Medulla oblongata (tissue), 1 donor: Measurements from ENCODE around the gene ODAD2.
"Not testable (repeated sequence)": the region's sequence is repeated elsewhere in the genome, so short reads cannot be mapped to it uniquely, and the experiment has no call there.

ENCODE experiments used
- DNase-seq: peaks from one replicate; pipeline ENCODE4 v3.0.0-alpha.2; 2015; ENCODE audit errors: extremely low spot score

The ODAD2 gene

GRCh38 chr10:27970795-27971194 lies 28.1 kb downstream of the ODAD2 start:
- not testable (repeated sequence) for DNase-seq

GRCh38 chr10:27969931-27970330 lies 28.9 kb downstream of the ODAD2 start:
- DNase-seq, result not testable (repeated sequence)

- no peak for DNase-seq
Observed at GRCh38 chr10:27959093-27959715, 39.7 kb downstream of the ODAD2 start.

- not testable (repeated sequence) for DNase-seq
Observed at GRCh38 chr10:27958383-27958782, 40.5 kb downstream of the ODAD2 start.

- DNase-seq, result no peak
Observed at GRCh38 chr10:27950242-27950564, 48.7 kb downstream of the ODAD2 start.

DNA sequence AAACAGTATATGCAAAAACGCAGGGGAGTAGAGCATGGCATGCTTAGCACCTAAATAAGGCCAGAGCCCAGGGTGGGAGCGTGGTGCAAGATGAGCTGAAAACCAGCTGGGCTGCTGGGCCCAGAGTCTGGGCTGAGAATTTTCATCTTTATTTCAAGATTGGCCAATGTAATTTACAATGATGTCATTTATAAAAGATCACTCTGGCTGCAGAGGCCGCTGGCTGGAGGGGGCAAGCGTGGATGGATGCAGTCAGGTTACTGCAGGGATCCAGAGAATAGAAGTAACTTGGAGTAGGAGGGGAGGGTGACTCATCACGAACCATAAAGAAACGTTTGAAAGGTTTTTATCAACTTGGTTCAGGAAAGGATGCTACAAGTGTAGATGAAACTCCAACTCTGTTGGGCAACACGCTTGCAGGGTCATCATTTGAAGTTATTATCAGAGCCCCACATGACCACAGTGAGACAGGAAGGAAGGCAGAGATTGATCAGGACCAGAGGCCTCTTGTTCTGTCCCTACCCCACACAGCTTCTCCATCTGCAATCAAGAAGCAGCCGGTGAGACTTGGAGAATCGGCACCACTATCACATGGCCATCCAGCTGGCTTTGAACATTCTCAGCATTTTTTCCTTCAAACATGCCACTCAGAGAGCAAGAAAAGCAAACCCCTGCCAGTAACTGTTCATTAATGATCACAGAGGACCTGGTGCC lies 49.2 kb downstream of the ODAD2 start:
- no peak for DNase-seq

- no peak for DNase-seq
Observed at GRCh38 chr10:27948186-27948585, 50.7 kb downstream of the ODAD2 start.

DNA sequence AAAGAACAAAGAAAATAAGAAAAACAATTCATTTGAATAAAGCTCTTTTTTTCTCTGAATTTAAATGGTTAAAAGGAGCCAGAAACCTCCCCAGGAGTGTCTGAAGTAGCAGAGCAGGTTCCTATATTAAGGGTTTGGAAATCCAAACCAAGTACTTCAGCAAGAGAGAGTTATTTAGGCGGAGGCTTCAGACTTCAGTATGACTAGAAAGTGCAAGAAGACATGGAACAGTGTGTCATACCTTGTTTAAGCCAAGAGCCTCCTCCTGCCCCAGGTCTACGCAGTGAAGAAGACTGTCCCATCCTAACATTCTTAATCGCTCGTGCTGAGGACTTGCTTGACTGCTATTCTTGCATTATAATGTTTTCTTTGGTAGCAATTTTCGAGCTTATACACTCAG lies 51.3 kb downstream of the ODAD2 start:
- no peak for DNase-seq

DNA sequence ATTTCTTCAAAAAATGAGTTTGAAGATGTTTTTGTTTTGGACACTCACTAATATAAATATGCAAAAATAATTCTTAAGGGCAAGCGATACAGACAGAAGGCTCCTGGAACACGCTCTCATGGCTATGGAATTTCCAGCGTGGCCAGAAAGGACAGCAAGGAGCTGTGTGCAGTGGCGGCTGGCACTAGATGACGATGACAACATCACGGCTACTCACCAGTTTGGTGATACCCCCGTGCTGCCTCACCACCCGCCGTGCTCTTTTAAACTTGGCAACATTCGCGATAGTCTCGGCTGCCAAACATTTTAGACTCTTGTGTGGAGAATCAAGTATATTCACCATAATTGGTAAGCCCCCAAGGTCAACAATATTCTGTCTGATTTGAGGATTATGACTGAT lies 54.9 kb downstream of the ODAD2 start:
- no peak for DNase-seq

DNA sequence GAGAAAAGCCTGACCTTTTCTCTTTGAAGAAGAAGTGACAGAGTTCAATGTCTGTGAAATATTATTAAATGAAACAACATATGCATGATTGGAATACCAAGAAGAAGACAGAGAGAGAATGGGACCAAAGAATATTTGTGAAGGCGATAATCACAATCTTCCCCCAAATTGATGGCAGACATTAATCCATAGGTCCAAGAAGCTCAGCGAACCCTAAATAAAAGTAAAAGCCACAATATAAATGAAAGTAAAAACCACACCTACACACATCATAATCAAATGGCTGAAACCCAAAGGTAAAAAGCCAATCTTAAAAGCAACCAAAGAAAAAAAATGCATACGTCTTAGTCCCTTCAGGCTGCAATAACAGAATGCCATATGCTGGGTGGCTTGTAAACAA lies 84.0 kb downstream of the ODAD2 start:
- DNase-seq, result no peak

GRCh38 chr10:27912231-27912630 lies 86.6 kb downstream of the ODAD2 start:
- DNase-seq, result no peak

DNA sequence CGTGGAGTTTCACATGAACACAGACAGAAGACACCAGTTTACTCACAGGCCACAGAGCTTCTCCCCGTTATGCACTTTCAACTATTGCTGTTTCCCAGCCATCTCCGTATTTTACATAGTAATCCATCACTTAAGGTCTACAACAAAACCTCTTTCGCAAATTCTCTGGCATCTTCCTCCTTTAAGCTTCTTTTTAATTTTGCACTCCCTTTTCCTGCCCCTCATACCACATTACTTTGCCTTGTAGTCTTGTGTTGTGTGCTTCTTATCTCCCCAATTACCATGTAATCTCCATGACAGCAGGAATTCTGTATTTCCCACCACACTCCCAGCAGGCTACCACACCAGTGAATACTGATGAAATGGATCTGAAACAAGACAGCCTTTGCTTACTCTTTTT lies 87.3 kb downstream of the ODAD2 start:
- no peak for DNase-seq

- DNase-seq, result no peak
Observed at GRCh38 chr10:27911011-27911410, 87.9 kb downstream of the ODAD2 start.

- no peak for DNase-seq
Observed at GRCh38 chr10:27908231-27908630, 90.6 kb downstream of the ODAD2 start.

DNA sequence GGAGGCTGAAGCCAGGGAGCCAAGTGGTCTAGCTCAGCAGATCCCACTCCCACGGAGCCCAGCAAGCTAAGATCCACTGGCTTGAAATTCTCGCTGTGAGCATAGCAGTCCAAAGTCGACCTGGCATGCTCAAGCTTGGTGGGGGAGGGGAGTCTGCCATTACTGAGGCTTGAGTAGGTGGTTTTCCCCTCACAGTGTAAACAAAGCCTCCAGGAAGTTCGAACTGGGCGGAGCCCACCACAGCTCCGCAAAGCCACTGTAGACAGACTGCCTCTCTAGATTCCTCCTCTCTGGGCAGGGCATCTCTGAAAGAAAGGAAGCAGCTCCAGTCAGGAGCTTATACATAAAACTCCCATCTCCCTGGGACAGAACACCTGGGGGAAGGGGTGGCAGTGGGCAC lies 99.4 kb downstream of the ODAD2 start:
- not testable (repeated sequence) for DNase-seq

DNA sequence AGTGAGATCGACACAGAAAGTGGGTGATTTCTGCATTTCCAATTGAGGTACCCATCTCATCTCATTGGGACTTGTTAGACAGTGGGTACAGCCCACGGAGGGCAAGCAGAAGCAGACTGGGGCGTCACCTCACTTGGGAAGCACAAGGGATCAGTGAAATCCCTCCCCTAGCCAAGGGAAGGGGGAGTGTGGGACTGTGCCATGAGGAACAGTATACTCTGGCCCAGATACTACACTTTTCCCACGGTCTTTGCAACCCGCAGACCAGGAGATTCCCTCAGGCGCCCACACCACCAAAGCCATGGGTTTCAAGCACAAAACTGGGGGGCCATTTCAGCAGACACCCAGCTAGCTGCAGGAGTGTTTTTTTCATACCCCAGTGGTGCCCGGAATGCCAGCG lies 99.8 kb downstream of the ODAD2 start:
- no peak for DNase-seq

GRCh38 chr10:27893358-27893954 lies 105.4 kb downstream of the ODAD2 start:
- DNase-seq, result no peak

- no peak for DNase-seq
Observed at GRCh38 chr10:27890971-27891370, 107.9 kb downstream of the ODAD2 start.

DNA sequence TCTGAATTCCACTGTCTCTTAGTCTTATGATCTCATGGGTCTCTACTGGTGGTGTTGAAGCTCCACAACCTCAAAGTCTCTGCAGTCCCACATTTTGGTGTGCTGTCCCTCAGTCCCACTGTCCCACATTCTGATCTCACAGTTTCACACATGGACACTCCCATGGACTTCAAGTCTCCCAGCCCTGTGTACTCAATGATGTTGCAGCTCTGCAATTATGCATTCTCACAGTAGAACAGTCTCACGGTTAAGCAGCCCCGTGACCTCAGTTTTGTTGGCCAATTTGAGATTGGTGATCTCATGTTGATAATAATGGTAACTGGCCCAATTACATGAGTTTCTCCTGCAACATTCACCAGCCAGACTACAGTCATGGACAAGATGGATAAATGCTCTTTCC lies 109.4 kb downstream of the ODAD2 start:
- no peak for DNase-seq

- no peak for DNase-seq
Observed at GRCh38 chr10:27884185-27884641, 114.7 kb downstream of the ODAD2 start.

DNA sequence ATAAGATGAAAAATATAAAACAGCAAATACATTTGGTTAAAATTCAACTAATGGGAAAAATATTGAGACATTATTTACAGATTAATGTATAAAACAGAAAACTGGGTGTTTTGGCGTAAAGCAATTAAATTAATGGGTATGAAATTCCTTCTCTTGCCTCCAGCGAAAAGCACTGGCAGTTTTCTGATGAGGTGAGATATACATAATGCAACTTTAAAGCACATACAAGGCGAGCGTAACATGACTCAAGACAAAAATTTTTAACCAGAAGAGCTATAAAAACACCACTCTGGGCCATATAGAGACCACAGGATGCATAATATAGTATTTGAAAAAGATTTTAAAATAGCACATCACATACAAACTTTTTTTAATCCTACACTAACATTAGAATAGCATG lies 120.6 kb downstream of the ODAD2 start:
- DNase-seq, result no peak

DNA sequence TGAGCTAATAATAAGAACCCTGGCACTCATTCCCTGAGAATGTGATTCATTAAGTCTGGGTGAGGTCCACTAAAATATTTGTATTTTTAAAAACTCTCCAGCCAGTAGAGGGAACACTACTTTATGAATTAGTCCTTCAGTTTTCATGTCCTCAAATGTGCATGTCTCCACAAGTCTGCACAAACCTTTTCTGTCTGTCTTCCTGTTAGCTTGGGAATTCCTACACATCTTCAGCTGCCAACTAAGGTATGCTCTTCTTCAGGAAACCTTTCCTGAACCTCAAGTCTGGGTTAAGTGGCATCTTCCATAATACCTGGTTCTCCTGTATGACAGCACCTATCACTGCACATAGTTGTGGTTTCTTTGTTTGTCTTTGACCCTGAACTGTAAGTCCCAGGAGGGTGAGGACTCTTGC lies 133.7 kb downstream of the ODAD2 start:
- no peak for DNase-seq

GRCh38 chr10:27861781-27862180 lies 137.1 kb downstream of the ODAD2 start:
- DNase-seq, result no peak
